Subcutaneous abdominal adipose tissue (tissue), 5 donors: ENCODE measurements around the gene GPR78.

ENCODE experiments used
- H3K27ac ChIP-seq: one replicate; pipeline ENCODE4 v1.7.0; 2013; ENCODE audit warnings: low read depth, mild to moderate bottlenecking, inconsistent platforms, low read length, moderate library complexity
- H3K27me3 ChIP-seq, 5 donors: one replicate each; pipeline ENCODE4 v1.7.0; 2013; ENCODE audit warnings: low read length in 5 of 5, inconsistent platforms in 1 of 5; ENCODE audit not compliant: control insufficient read depth in 5 of 5, insufficient read depth in 4 of 5
- H3K36me3 ChIP-seq, 5 donors: one replicate each; pipeline ENCODE4 v1.7.0; 2013; ENCODE audit warnings: low read length in 5 of 5; ENCODE audit not compliant: control insufficient read depth in 5 of 5, insufficient read depth in 5 of 5
- H3K4me1 ChIP-seq, 5 donors: one replicate each; pipeline ENCODE4 v1.7.0; 2013; ENCODE audit warnings: low read length in 5 of 5, mild to moderate bottlenecking in 3 of 5, moderate library complexity in 1 of 5; ENCODE audit not compliant: control insufficient read depth in 5 of 5, insufficient read depth in 5 of 5
- H3K4me3 ChIP-seq, 5 donors: one replicate each; pipeline ENCODE4 v1.7.0; 2013; ENCODE audit warnings: low read length in 5 of 5, low read depth in 1 of 5
- H3K9ac ChIP-seq, 5 donors: one replicate each; pipeline ENCODE4 v1.7.0; 2013; ENCODE audit warnings: low read length in 5 of 5, mild to moderate bottlenecking in 4 of 5, moderate library complexity in 3 of 5
- H3K9me3 ChIP-seq, 5 donors: one replicate each; pipeline ENCODE4 v1.7.0; 2013; ENCODE audit warnings: low read length in 5 of 5; ENCODE audit not compliant: control insufficient read depth in 5 of 5
- donor health status: healthy.
- donor health status: healthy.
- donor health status: healthy.
- donor health status: healthy.
- donor health status: healthy.

GPR78 gene

DNA sequence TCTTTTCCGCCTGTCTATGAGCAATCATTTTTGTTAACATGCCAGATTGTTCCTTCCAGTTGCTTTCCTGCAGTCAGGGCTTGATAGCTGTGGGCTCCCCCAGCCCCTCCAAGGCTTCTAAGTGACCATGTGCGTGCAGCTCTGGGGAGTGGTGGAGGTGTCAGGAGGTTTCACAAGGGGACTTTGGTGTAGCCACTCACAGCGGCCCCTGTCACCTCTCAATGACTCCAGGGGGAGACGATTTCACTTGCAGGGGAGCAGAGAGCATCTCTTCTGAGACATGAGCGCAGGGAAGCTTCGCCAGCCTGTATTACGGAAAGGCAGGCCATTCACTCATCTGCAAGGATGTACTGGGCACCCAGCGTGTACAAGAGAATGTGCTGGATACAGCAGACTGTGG is 3.1 kb upstream of the GPR78 start:
- Histone ChIP-seq H3K9ac (no peak overlapping the region), H3K27me3 (peaks cover 8 to 37% (median 35%) of the 10 kb centered on the region in 5 donors), H3K27ac (no peak overlapping the region), H3K9me3 (peaks cover 0 to 5% (median 0%) of the 10 kb centered on the region in 5 donors), H3K4me1 (peaks cover 0 to 8% (median 0%) of the 10 kb centered on the region in 5 donors), H3K4me3 (no peak overlapping the region), H3K36me3 (no peaks in the 10 kb centered on the region)

- peaks cover 13 to 45% (median 37%) of the 10 kb centered on the region in 5 donors for H3K27me3 ChIP-seq
- H3K9ac ChIP-seq: no peak overlapping the region
- peaks cover 0 to 8% (median 0%) of the 10 kb centered on the region in 5 donors for H3K4me1 ChIP-seq
- H3K9me3 ChIP-seq: peaks cover 0 to 5% (median 0%) of the 10 kb centered on the region in 5 donors
- H3K36me3 ChIP-seq: no peaks in the 10 kb centered on the region
- no peak overlapping the region for H3K4me3 ChIP-seq
- no peak overlapping the region for H3K27ac ChIP-seq
Observed at GRCh38 chr4:8577972-8578371, 2.2 kb upstream of the GPR78 start.

DNA sequence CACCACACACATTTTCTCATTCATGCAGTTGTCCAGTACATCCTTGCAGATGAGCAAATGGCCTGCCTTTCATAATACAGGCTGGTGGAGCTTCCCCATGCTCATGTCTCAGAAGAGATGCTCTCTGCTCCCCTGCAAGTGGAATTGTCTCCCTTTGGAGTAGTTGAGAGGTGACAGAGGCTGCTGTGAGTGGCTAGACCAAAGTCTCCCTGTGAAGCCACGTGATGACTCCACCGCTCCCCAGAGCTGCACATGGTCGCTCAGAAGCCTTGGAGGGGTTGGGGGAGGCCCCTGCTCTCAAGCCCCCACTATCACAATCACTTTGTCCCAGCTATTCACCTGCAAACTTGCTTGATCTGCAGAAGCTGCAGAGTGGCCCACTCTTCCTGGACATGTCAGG is 1.5 kb upstream of the GPR78 start:
- Histone ChIP-seq H3K4me1 (peaks cover 0 to 8% (median 0%) of the 10 kb centered on the region in 5 donors), H3K9me3 (peaks cover 0 to 5% (median 0%) of the 10 kb centered on the region in 5 donors), H3K27ac (no peak overlapping the region), H3K4me3 (no peak overlapping the region), H3K9ac (no peak overlapping the region), H3K36me3 (no peaks in the 10 kb centered on the region), H3K27me3 (peaks cover 16 to 46% (median 37%) of the 10 kb centered on the region in 5 donors)

GRCh38 chr4:8579526-8580320 is 469 bp upstream of the GPR78 start:
- peaks cover 16 to 46% (median 37%) of the 10 kb centered on the region in 5 donors for H3K27me3 ChIP-seq
- no peak overlapping the region for H3K9ac ChIP-seq
- H3K4me1 ChIP-seq: peaks cover 0 to 8% (median 0%) of the 10 kb centered on the region in 5 donors
- H3K27ac ChIP-seq: no peak overlapping the region
- H3K4me3 ChIP-seq: no peak overlapping the region
- H3K36me3 ChIP-seq: no peaks in the 10 kb centered on the region
- H3K9me3 ChIP-seq: peaks cover 0 to 5% (median 0%) of the 10 kb centered on the region in 5 donors

DNA sequence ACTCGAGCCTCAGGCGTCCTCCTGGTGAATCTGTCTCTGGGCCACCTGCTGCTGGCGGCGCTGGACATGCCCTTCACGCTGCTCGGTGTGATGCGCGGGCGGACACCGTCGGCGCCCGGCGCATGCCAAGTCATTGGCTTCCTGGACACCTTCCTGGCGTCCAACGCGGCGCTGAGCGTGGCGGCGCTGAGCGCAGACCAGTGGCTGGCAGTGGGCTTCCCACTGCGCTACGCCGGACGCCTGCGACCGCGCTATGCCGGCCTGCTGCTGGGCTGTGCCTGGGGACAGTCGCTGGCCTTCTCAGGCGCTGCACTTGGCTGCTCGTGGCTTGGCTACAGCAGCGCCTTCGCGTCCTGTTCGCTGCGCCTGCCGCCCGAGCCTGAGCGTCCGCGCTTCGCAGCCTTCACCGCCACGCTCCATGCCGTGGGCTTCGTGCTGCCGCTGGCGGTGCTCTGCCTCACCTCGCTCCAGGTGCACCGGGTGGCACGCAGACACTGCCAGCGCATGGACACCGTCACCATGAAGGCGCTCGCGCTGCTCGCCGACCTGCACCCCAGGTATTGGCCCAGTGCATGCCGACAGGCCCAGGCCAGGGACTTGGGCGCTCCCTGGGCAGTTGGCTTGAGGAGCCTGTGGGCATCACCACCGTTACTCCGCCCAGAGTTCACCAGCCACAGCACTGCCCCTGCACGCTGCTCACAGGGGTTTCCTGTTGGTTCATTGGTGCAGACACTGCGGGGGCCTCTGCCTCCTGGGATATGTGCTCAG is 1.1 kb downstream of the GPR78 start:
- no peaks in the 10 kb centered on the region for H3K36me3 ChIP-seq
- peaks cover 0 to 5% (median 0%) of the 10 kb centered on the region in 5 donors for H3K9me3 ChIP-seq
- H3K4me3 ChIP-seq: no peak overlapping the region
- peaks cover 18 to 60% (median 51%) of the 10 kb centered on the region in 5 donors for H3K27me3 ChIP-seq
- H3K4me1 ChIP-seq: peaks cover 0 to 8% (median 0%) of the 10 kb centered on the region in 5 donors
- no peak overlapping the region for H3K9ac ChIP-seq
- H3K27ac ChIP-seq: no peak overlapping the region

- H3K4me1 ChIP-seq: peaks cover 0 to 8% (median 0%) of the 10 kb centered on the region in 5 donors
Observed at GRCh38 chr4:8582016-8582415, 1.8 kb downstream of the GPR78 start.

GRCh38 chr4:8582436-8582835 is 2.2 kb downstream of the GPR78 start:
- Histone ChIP-seq H3K4me1 (peaks cover 0 to 8% (median 0%) of the 10 kb centered on the region in 5 donors), H3K27me3 (peaks cover 19 to 62% (median 57%) of the 10 kb centered on the region in 5 donors), H3K27ac (no peak overlapping the region), H3K36me3 (no peaks in the 10 kb centered on the region), H3K9ac (no peak overlapping the region), H3K9me3 (peaks cover 0 to 5% (median 0%) of the 10 kb centered on the region in 5 donors), H3K4me3 (no peak overlapping the region)

More at GRCh38 chr4:8582016-8582415, 1.8 kb downstream of the GPR78 start:
- Histone ChIP-seq H3K36me3 (no peaks in the 10 kb centered on the region), H3K9me3 (peaks cover 0 to 5% (median 0%) of the 10 kb centered on the region in 5 donors), H3K27me3 (peaks cover 19 to 66% (median 57%) of the 10 kb centered on the region in 5 donors), H3K4me3 (no peak overlapping the region), H3K27ac (no peak overlapping the region), H3K9ac (no peak overlapping the region)

GRCh38 chr4:8582941-8583654 is 2.9 kb downstream of the GPR78 start:
- H3K9me3 ChIP-seq: peaks cover 0 to 5% (median 0%) of the 10 kb centered on the region in 5 donors

DNA sequence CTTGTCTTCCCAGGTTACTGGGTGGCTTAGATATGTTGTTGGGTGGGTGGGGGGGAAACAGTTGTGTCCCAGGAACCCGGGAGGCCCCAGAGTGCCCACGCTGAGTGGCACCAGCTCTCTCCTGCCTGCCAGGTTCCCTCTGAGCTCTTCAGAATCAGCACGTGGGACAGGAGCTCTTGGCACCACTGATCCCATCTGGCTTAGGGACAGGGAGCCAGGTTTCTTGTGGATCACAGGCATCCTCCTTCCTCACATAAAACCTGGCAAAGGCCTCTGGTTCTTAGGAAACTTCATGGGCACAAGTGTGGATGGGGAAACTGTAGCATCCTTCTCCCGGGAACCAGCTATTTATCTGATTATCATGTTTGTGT is 3.4 kb downstream of the GPR78 start:
- Histone ChIP-seq H3K9me3 (peaks cover 0 to 5% (median 0%) of the 10 kb centered on the region in 5 donors), H3K4me3 (no peak overlapping the region), H3K9ac (no peak overlapping the region), H3K36me3 (no peaks in the 10 kb centered on the region), H3K4me1 (peaks cover 0 to 8% (median 0%) of the 10 kb centered on the region in 5 donors), H3K27me3 (peaks cover 19 to 63% (median 51%) of the 10 kb centered on the region in 5 donors), H3K27ac (no peak overlapping the region)

More at GRCh38 chr4:8582941-8583654, 2.9 kb downstream of the GPR78 start:
- Histone ChIP-seq H3K27ac (no peak overlapping the region), H3K27me3 (peaks cover 19 to 61% (median 51%) of the 10 kb centered on the region in 5 donors), H3K4me1 (peaks cover 0 to 8% (median 0%) of the 10 kb centered on the region in 5 donors), H3K36me3 (no peaks in the 10 kb centered on the region), H3K4me3 (no peak overlapping the region), H3K9ac (no peak overlapping the region)
